T-helper 17 cell (primary cell): ENCODE data around the gene CFAP58. TPM values are rescaled to one million over a fixed set of nuclear protein-coding genes. Genes with fewer than 3 reads are reported as not detected.
A peak's percentile ranks its signal among the peaks of the same experiment; 100 is the strongest.

Experiments used
- ATAC-seq: fragments of 150-1000 bp; cut with Tn5 transposase; 2 replicates; pipeline ENCODE4 v1.10.0; 2021; ENCODE audit warnings: mild to moderate bottlenecking, moderate library complexity
- DNase-seq, 3 donors: peaks; one replicate each; pipeline versions ENCODE4 v3.0.0 to v3.0.0-alpha.2; 2020 to 2021
- H3K9me3 ChIP-seq: one replicate; pipeline ENCODE4 v1.7.0; 2013; ENCODE audit warnings: low read length, mild to moderate bottlenecking; ENCODE audit not compliant: control insufficient read depth, poor library complexity, severe bottlenecking
- H3K27ac Mint-ChIP-seq: one replicate; pipeline ENCODE4 v1.8.0; 2022; ENCODE audit warnings: mild to moderate bottlenecking, moderate library complexity, mixed read lengths
- H3K27me3 Mint-ChIP-seq: one replicate; pipeline ENCODE4 v1.8.0; 2022; ENCODE audit warnings: mixed read lengths
- H3K36me3 Mint-ChIP-seq: one replicate; pipeline ENCODE4 v1.8.0; 2022; ENCODE audit warnings: low read depth, mixed read lengths
- H3K4me1 Mint-ChIP-seq: one replicate; pipeline ENCODE4 v1.8.0; 2022; ENCODE audit warnings: mild to moderate bottlenecking, mixed read lengths
- H3K4me3 Mint-ChIP-seq: one replicate; pipeline ENCODE4 v1.8.0; 2022; ENCODE audit warnings: mild to moderate bottlenecking, moderate library complexity, mixed read lengths
- total RNA-seq, 4 donors: library from RNA in 2 of 4; stranded (reverse) in 2 of 4; gene quantifications; one replicate each; pipeline ENCODE4 v1.2.3 and lab custom pipeline; 2022 to 2026

CFAP58 gene, protein sequence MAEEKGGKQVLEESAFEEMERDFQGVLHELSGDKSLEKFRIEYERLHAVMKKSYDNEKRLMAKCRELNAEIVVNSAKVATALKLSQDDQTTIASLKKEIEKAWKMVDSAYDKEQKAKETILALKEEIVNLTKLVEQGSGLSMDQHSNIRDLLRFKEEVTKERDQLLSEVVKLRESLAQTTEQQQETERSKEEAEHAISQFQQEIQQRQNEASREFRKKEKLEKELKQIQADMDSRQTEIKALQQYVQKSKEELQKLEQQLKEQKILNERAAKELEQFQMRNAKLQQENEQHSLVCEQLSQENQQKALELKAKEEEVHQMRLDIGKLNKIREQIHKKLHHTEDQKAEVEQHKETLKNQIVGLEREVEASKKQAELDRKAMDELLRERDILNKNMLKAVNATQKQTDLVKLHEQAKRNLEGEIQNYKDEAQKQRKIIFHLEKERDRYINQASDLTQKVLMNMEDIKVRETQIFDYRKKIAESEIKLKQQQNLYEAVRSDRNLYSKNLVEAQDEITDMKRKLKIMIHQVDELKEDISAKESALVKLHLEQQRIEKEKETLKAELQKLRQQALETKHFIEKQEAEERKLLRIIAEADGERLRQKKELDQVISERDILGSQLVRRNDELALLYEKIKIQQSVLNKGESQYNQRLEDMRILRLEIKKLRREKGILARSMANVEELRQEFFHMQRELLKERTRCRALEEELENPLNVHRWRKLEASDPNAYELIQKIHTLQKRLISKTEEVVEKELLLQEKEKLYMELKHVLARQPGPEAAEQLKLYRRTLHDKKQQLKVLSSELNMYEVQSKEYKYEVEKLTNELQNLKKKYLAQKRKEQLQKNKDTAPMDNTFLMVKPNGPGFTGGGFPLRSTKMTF
- total RNA-seq (not detected), total RNA-seq (lab: John Stamatoyannopoulos, UW) (0 reads per million in 2 donors)

- DNase-seq, result peak; percentile 87 to 91 (median 88)
- Mint-ChIP-seq H3K27me3 (no peaks in the 10 kb centered on the region), H3K4me1 (peaks cover 18% of the 10 kb centered on the region), H3K36me3 (no peaks in the 10 kb centered on the region), H3K27ac (peak within 1 kb of the TSS; percentile 81), H3K4me3 (peak within 1 kb of the TSS; percentile 78)
- H3K9me3 ChIP-seq, result no peaks in the 10 kb centered on the region
- ATAC-seq, result peak; percentile 87
Observed at GRCh38 chr10:104353325-104354048, at the start of gene CFAP58. CFAP58 (plus strand) TSS chr10:104353833; CDS start chr10:104353898, 65 bp downstream.

GRCh38 chr10:104304356-104304745, 49.3 kb upstream of the CFAP58 start:
- ATAC-seq, result no peak
- H3K9me3 ChIP-seq, result no peaks in the 10 kb centered on the region
- Mint-ChIP-seq H3K27ac (peak overlapping the region; percentile 27), H3K27me3 (peaks cover 23% of the 10 kb centered on the region), H3K36me3 (peaks cover 3% of the 10 kb centered on the region), H3K4me3 (peak overlapping the region; percentile 57), H3K4me1 (peaks cover 38% of the 10 kb centered on the region)
- no peak for DNase-seq

GRCh38 chr10:104304927-104305326, 48.7 kb upstream of the CFAP58 start:
- no peak overlapping the region for H3K4me3 Mint-ChIP-seq
- peaks cover 3% of the 10 kb centered on the region for H3K36me3 Mint-ChIP-seq
- no peak for DNase-seq
- H3K4me1 Mint-ChIP-seq, result peaks cover 38% of the 10 kb centered on the region
- no peak for ATAC-seq
- no peaks in the 10 kb centered on the region for H3K9me3 ChIP-seq
- H3K27ac Mint-ChIP-seq, result peak overlapping the region; percentile 27
- peaks cover 18% of the 10 kb centered on the region for H3K27me3 Mint-ChIP-seq

- ATAC-seq, result no peak
- DNase-seq, result no peak
- peak overlapping the region; percentile 79 for H3K27ac Mint-ChIP-seq
- peaks cover 3% of the 10 kb centered on the region for H3K36me3 Mint-ChIP-seq
- H3K27me3 Mint-ChIP-seq, result peaks cover 5% of the 10 kb centered on the region
- H3K9me3 ChIP-seq, result no peaks in the 10 kb centered on the region
- H3K4me3 Mint-ChIP-seq, result peak overlapping the region; percentile 67
- H3K4me1 Mint-ChIP-seq, result peaks cover 33% of the 10 kb centered on the region
Observed at GRCh38 chr10:104306897-104307296, 46.7 kb upstream of the CFAP58 start.

DNA sequence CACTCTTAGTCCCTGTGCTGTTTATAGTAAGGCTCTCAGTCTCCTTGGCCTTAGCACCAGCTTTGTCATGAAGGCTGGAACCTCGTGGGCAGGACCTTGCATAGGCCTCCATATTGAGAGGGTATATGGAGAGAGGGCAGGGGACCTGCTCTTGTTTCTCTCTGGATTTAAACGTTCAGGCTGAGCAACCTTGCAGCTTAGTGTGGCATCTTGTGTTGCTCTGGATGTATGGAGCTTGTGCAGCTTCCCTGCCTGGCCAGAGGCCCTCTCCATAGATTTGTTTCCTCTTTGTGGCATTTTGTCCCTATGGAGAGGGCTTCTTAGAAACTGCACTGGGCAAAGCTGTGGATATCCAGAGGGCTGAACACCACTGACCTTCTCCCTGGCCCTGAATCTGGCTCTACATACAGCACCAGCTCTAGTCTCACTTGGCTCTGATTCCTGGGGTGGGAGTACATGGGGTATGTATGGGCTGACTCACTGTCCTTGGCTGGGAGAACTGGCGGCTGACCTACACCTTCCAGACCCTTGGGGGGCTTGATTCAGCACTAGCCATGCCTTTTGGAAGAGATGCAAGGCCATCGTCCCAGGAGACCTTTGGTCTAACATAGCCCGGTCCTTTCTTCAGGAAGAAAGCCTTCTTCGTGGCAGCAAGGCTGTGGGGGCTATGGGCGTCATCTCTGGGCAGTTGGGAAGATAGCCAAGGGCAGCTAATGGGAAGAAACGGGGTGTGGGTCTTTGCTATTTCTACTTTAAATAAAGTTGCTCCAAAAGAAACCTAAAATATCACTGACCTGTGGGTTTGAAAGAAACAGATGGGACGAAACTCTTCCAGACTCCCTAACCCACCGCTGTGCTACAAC, 45.8 kb upstream of the CFAP58 start:
- H3K9me3 ChIP-seq, result no peaks in the 10 kb centered on the region
- peak overlapping the region; percentile 77 for H3K4me3 Mint-ChIP-seq
- ATAC-seq (no peak), DNase-seq (no peak)
- peaks cover 3% of the 10 kb centered on the region for H3K36me3 Mint-ChIP-seq
- H3K4me1 Mint-ChIP-seq, result peaks cover 33% of the 10 kb centered on the region
- peaks cover 5% of the 10 kb centered on the region for H3K27me3 Mint-ChIP-seq
- H3K27ac Mint-ChIP-seq, result peak overlapping the region; percentile 88

DNA sequence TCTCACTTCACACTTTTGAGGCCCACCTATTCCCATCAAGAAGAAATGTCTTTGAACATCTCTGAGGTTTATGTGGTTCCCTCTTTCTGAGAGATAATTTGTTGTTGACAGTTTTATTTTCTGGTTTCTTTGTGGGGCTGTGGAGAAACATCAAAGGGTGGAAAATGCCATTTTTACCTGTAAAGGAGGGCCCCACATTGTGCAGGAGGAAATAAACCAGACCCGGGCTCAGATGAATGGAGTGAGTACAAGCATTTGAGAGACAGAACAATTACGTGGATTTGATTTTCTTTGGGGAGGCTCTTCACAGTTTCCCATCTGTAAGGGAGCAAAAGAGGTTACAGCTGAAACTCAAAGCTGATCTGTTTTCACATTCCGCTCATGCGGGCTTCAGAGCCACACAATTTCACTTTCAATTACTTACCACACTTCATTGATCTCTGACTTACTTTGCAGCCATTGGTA, 45.2 kb upstream of the CFAP58 start:
- H3K9me3 ChIP-seq, result no peaks in the 10 kb centered on the region
- Mint-ChIP-seq H3K4me1 (peaks cover 34% of the 10 kb centered on the region), H3K27me3 (peaks cover 5% of the 10 kb centered on the region), H3K36me3 (no peaks in the 10 kb centered on the region), H3K27ac (peak overlapping the region; percentile 88), H3K4me3 (peak overlapping the region; percentile 77)
- DNase-seq (no peak), ATAC-seq (peak; percentile 56)

DNA sequence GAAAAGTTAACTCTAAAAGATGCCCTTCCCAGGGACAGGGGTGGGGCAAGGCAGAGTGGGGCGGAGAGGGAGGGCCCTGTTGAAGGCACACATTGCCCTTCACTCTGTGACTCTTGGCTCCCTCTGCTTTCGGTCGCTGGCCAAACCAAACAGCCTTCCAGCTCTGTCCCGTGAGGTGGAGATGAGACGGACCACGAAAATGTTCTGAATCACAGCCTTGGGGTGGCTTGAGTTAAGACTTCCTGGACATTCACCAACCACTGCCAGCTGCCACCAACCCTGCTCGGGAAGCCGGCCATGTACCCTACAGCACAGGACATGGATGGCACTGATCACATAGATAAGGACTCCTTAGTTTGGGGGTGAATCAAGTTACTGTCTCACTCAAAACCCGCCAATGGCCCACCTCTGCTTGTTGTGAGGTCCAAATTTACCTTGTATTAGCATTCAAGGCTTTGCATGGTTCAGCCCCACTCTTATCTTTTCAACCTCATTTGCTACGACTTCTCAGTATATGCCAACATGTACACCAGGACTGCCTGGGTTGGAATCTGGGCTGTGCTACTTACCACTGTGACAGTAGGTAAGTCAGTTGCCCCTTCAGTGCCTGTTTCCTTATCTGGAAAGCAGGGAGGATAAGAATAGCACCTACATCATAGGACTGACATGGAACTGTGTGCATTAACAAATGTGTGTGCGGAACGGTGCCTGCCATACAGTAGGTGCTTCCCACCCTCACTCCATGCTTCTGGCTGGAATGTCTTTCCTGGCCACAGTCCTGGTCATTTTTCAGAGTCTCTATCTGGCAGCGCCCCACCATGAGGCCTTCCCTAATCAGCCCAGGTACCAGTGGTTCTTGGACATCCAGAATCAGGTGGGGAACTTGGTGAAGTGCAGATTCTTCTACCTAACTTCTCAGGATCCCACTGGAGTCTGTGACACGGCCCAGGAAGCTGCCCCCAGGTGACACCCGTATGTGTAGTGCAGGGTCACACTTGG, 43.4 kb upstream of the CFAP58 start:
- Mint-ChIP-seq H3K36me3 (no peaks in the 10 kb centered on the region), H3K27ac (peak overlapping the region; percentile 9), H3K27me3 (peaks cover 5% of the 10 kb centered on the region), H3K4me1 (peaks cover 32% of the 10 kb centered on the region), H3K4me3 (no peak overlapping the region)
- no peaks in the 10 kb centered on the region for H3K9me3 ChIP-seq
- ATAC-seq (no peak), DNase-seq (no peak)

- no peaks in the 10 kb centered on the region for H3K9me3 ChIP-seq
- H3K4me3 Mint-ChIP-seq, result no peak overlapping the region
- H3K4me1 Mint-ChIP-seq, result peaks cover 24% of the 10 kb centered on the region
- H3K27me3 Mint-ChIP-seq, result no peaks in the 10 kb centered on the region
- H3K36me3 Mint-ChIP-seq, result peaks cover 2% of the 10 kb centered on the region
- no peak overlapping the region for H3K27ac Mint-ChIP-seq
- ATAC-seq (no peak), DNase-seq (no peak)
Observed at GRCh38 chr10:104311184-104311720, 42.4 kb upstream of the CFAP58 start.

DNA sequence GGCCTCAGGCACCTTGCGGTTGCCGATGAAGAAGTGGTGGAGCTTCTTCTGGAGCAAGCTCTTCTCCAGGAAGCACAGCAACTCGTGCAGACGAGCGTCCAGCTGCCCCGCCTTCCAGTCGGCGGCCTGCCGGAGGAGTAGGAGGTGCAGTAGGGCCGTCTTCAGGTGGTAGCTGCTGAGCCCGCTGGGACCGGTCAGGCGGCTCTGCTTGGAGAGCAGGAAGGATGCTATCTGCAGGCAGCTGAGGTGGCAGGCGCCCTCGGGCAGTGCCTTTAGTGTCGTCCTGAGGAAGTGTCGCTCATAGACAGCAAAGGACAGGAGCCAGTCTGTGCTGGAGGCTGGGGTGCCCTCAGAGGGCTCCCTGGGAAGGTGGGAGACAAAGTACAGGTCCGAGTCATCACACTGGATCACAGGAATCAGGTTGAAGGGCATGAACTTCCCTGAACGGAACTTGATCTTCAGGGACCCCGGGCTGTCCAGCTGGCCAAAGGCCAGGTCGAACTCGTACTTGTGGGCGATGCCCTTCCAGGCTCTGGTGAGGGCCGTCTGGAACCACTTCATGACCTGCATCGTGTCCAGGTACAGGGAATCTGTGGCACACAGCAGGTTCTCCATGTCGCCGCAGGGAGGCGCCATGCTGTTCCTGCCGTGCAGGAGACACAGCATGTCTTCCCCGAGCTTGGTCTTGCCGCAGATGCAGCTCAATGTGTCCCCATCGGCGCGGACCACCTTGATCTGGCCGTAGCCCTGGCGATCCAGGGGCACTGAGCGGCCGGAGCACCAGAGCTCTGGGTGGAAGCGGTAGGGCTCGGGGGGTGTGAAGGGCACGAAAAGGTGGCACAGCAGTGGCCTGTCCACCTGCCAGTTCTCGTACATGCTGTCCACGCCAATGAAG, 38.8 kb upstream of the CFAP58 start:
- no peaks in the 10 kb centered on the region for H3K9me3 ChIP-seq
- Mint-ChIP-seq H3K27me3 (no peaks in the 10 kb centered on the region), H3K4me3 (no peak overlapping the region), H3K4me1 (peaks cover 21% of the 10 kb centered on the region), H3K27ac (no peak overlapping the region), H3K36me3 (peaks cover 2% of the 10 kb centered on the region)
- no peak for DNase-seq
- ATAC-seq, result no peak

DNA sequence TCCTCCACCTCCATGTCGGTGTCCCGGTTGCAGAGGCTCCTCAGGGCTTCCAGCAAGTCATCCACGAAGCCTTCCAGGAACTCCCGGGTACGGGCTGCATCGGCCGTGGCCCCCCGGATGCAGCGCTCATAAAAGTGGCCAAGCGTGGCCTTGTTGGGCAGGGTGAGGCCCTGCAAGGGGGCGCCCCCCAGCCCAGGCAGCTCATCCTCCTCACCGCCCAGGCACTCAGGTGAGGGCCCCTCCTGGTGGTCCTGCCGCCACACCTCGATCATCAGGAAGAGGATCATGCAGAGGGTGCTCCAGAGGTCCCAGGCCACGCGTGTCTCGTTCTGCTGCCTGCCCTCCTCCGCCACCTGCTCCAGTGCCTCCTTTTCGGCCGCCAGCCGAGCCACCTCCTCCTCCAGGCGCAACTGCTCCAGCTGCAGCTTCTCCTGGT, 38.1 kb upstream of the CFAP58 start:
- Mint-ChIP-seq H3K27ac (no peak overlapping the region), H3K4me3 (no peak overlapping the region)
- no peak for ATAC-seq

More for the DNA sequence above, 38.1 kb upstream of the CFAP58 start:
- Mint-ChIP-seq H3K36me3 (peaks cover 2% of the 10 kb centered on the region), H3K4me1 (peaks cover 25% of the 10 kb centered on the region), H3K27me3 (no peaks in the 10 kb centered on the region)
- DNase-seq, result no peak
- H3K9me3 ChIP-seq, result no peaks in the 10 kb centered on the region
